IPS-11a (cell line): ENCODE data around the gene PLG.
"Not testable (repeated sequence)": the region's sequence is repeated elsewhere in the genome, so short reads cannot be mapped to it uniquely, and the experiment has no call there.

Experiments used
- H3K4me3 ChIP-seq: one replicate; pipeline ENCODE4 v1.5.1; 2013; ENCODE audit warnings: low read depth, low read length, control low read depth

PLG gene

DNA sequence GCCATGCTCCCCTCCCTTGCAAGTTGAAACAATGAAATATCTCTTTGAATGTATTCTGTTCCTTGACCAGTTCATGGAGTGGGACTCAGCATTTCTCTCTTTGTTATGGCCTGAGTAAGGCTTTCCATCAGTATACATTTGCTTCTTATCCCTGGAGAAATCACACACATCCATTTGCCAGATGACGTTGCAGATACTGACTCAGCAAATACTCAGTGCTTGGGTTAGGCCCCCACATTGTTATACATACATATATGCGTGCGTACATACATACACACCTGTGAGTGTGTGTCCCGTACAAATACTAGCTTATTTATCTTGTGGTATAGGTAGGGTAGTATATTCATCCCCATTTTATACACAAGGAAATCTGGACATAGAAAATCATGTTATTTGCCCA, 72.4 kb downstream of the PLG start:
- no peak overlapping the region for H3K4me3 ChIP-seq

DNA sequence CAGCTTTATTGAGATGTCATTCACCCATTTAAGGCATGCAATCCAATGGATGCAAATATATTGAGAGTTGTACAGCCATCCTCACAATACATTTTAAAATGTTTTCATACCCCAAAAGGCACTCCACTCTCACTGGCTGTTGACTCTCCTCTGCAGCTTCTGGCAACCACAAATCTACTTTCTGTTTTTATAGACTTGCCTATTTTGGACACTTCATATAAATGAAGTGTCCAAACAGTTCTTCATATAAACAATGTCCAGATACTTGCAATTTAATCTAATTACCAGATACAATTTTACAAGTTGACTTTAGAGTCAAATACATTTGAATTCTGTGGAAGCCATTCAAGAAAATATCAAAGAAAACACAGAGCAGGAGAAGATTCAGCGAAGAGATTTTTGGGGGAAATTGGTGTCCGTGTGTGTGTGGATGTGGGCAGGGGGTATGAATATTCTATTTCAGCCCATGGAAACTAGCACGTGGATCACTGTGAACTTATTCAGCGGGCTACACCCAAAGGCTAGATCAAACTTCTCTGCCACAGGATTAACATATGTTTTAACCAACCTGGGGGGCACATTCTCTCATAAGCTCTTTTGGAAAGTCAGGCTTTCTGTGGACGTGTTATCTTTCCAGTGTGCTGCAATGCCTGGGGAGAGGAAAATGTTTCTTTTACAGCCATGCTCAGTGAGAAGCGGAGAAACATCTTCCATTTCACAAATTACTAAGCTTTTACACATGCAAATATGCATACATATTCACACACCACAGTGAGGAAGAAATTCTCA, 73.9 kb downstream of the PLG start:
- H3K4me3 ChIP-seq: no peak overlapping the region

DNA sequence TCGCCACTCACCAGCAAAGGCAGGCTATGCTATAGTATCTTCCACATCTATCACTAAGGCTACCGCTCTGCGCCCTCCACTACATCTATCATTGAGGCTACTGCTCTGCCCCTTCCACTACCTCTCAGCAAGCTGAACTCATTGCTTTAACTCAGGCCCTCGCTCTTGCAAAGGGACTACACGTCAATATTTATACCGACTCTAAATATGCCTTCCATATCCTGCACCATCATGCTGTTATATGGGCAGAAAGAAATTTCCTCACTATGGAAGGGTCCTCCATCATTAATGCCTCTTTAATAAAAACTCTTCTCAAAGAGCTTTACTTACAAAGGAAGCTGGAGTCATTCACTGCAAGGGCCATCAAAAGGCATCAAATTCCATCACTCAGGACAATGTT, 77.1 kb downstream of the PLG start:
- H3K4me3 ChIP-seq: not testable (repeated sequence)

DNA sequence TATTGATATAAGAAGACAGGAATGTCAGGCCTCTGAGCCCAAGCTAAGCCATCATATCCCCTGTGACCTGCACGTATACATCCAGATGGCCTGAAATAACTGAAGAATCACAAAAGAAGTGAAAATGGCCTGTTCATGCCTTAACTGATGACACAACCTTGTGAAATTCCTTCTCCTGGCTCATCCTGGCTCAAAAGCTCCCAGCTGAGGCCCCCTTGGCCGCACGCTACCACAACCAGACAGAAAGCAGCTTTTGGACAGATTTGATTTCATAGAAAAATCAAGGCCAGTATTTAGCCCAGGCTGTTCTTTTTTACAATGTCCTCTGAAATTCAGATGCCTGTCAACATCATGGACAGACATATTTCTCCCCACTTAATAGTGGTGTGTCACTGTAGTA, 78.6 kb downstream of the PLG start:
- H3K4me3 ChIP-seq: not testable (repeated sequence)

DNA sequence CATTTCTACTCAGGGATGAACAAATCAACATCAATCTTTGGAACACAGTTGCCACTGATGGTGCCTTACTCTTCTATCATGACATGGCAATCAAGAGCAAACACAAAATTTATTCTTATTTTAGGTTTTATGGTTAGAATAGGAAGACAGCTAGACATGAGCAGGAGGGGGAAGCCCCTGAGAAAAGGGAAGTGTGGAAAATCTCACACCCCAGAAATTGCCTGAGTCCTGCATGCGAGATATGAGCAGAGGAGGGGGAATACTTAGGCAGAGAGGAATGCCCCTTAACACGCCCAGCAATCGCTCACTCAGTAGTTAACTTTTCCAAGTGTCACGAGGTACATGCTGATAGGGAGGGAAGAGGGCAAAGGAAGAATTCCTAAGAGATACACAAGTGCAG, 79.3 kb downstream of the PLG start:
- H3K4me3 ChIP-seq: no peak overlapping the region

DNA sequence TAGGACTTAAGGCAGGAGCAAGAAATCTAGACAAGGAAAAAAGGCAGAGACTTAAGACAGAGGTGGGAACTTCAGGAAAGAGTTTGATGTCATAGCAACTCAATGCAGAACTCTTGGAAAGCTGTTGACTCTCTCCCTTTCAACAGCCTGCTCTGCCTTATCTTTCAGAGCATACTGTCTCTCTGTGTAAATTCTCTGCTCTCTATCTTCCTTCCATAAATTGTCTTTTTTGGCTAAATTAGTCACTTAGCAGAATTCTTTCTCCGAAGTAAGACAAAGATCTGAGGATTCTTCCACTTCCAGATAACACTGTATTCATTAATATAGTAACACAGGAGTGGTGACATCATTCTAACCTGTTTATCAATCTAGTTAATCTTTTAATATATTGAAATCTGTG, 80.2 kb downstream of the PLG start:
- H3K4me3 ChIP-seq: no peak overlapping the region

DNA sequence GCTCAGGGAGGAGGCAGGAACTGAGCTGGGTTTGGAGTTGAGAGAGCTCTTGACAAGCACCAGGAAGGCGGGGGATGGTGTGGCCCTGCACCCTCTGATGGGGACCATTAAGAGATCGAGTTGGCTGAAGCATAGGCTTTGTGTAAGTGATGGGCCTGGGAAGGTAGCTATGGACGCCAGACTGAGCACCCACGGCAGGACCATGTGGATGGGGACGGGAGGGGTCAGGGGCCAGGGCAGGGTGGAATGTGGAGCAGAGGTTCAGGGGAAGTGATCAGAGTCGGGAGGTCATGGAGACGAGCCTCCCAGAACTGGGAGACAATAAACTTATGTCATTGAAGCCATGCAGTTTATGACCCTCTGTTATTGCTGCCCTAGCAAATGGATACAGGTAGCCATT, 81.7 kb downstream of the PLG start:
- no peak overlapping the region for H3K4me3 ChIP-seq

DNA sequence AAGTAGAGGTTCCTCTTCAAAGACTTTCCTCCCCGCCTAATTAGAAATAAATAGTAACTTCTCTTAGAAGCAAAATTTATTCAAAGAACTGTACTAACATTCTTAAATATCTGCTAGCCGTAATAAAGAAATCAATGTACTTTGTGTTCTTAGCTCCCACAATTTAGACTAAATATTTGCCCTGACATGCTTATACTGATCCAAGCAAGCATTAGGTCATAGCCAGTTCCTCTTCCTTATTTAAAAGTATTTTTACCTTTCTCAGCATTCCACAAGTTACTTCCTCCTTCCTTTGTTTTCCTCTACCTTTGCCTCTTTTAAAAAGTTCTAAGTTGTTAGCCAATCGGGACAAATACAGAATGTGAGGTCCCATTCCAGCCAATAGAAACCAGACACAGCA, 86.1 kb downstream of the PLG start:
- not testable (repeated sequence) for H3K4me3 ChIP-seq

DNA sequence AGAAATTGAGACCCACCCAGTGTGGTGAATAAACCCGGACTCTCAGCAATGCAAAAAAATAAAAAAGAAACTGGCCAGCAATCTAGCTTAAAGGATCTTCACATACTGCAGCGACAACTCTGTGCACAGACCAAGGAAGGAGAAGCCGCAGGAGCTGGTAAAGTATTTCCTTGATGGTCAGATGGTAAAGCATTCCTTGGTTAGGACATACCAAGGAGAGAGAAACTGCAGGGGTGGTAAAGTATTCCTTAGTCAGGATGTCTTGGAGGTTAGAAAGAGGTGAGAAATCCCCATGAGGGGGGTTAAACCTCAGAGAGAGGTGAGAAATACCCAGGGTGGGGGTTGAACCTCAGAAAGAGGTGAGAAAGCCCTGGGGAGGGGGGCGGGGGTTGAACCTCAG, 86.8 kb downstream of the PLG start:
- H3K4me3 ChIP-seq: no peak overlapping the region

DNA sequence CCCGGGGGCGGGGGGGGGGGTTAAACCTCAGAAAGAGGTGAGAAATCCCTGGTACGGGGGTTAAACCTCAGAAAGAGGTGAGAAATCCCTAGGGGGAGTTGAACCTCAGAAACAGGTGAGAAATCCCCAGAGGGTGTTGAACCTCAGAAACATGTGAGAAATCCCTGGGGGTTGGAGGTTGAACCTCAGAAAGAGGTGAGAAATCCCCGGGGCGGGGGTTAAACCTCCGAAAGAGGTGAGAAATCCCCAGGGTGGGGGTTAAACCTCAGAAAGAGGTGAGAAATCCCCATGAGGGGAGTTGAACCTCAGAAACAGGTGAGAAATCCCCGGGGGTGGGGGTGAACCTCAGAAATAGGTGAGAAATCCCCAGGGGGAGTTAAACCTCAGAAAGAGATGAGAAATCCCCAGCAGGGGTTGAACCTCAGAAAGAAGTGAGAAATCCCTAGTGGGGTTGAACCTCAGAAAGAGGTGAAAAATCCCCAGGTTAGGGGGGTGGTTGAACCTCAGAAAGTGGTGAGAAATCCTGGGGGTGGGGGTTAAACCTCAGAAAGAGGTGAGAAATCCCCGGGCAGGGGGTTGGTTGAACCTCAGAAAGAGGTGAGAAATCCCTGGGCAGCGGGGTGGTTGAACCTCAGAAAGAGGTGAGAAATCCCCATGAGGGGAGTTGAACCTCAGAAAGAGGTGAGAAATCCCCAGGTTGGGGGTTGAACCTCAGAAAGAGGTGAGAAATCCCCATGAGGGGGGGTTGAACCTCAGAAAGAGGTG, 87.4 kb downstream of the PLG start:
- H3K4me3 ChIP-seq: no peak overlapping the region

DNA sequence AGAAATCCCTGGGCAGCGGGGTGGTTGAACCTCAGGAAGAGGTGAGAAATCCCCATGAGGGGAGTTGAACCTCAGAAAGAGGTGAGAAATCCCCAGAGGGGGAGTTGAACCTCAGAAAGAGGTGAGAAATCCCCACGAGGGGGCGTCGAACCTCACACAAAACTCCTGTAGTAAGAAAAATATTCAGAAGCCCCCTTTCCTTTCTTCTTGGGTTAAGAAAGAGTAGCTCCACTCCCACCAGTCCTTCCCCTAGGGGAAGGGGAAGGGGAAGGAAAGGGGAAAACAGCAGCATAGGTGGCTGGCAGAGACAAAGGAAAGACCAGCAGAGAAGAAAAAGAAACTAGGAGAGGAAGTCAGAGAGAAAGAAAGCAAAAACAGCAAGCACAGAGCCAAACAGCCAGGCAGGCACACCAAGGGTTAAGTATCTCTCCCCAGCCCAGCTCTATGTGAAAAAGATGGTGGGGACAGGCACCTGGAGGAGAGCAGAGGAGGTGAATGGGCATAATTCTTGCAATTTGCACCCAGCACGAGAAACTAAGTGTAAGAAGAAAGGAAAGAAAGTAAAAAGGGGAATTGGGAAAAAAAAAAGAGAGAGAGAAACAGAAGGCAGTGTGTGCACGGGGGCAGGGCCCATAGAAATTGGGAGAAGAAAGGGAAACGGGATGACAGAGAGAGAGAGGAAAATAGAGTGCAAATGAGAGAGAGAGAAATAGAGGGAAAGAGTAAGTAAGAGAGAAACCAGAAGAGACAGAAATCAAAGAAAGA, 88.2 kb downstream of the PLG start:
- no peak overlapping the region for H3K4me3 ChIP-seq

DNA sequence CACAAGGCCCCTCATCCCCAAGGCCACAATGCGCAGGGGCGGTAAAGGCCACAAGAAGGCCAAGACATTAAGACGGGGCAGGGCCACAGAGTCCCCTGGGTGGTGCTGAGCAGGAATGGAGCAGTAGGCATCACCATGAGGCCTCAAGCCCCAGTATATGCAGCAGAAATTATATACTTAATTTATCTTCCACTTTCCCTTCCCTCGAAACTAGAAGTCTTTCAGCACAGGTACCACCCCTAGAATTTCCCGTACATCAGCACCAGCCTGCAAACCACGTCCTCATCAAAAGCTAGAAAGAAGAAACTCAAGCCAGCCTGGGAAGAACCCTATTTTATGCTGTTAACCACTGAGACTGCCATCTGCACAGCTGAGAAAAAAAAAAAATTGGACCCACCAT, 89.4 kb downstream of the PLG start:
- no peak overlapping the region for H3K4me3 ChIP-seq

DNA sequence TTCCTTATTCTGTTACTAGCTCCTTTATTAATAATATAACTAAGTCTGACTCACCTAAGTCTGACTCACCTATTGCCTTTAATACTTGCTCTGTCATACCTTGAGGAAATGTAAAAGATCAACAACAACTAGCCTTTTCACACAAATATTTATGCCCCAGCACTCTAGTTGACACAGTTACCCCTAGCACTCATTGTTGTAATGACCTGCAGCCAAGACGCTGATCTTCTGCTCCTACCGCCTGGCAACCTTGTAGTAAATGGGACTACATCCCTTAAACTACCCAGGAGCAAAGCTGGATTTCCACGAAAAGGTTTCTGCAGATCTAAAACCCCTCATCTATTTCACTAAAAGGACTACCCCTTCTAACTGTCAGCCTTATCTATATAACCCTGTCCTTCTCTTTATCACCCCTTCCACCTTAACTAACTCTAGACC, 90.0 kb downstream of the PLG start:
- H3K4me3 ChIP-seq: no peak overlapping the region

DNA sequence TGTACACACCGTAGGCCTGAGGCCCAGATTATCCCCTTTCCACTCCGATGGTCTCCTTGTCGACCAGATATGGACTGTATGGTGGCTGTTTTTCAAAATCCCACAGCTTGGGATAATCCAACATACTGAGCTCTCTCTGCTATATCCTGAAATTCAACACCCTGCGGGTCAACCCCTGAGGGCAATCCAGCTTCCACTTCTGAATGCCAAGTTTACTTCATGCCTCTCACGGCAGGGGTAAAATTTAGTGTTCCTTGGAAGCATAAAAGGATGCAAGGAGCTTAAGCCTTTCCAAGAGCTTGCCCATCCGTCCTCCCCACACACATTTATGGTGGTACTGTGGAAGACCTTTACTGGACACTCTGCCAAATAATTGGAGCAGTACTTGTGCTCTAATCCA, 90.7 kb downstream of the PLG start:
- no peak overlapping the region for H3K4me3 ChIP-seq

DNA sequence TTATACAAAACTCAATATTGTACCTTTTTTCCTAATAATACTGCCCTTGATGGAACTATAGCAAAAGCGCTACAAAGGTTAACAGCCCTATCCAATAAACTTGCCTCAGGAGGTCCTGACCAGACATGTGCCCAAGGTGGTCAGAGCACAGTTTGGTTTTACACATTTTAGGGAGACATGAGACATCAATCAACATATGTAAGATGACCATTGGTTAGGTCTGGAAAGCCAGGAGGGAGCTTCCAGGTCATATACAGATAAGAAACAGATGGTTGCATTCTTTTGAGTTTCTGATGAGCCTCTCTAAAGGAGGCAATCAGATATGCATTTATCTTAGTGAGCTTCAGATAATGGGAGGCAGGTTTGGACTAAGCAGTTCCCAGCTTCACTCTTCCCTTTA, 91.6 kb downstream of the PLG start:
- H3K4me3 ChIP-seq: no peak overlapping the region

DNA sequence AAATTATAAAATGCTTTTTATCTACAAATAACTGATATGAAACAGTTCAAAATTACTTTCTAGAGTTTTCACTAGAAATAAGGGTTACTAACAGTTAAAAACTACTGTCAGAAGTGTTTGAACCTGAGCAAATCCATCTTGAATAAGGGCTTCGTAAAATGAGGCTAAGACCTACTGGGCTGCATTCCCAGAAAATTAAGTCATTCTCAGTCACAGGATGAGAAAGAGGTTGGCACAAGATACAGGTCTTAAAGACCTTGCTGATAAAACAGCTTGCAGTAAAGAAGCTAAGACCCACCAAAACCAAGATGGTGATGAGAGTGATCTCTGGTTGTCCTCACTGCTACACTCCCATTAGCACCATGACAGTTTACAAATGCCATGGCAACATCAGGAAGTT, 93.7 kb downstream of the PLG start:
- no peak overlapping the region for H3K4me3 ChIP-seq

DNA sequence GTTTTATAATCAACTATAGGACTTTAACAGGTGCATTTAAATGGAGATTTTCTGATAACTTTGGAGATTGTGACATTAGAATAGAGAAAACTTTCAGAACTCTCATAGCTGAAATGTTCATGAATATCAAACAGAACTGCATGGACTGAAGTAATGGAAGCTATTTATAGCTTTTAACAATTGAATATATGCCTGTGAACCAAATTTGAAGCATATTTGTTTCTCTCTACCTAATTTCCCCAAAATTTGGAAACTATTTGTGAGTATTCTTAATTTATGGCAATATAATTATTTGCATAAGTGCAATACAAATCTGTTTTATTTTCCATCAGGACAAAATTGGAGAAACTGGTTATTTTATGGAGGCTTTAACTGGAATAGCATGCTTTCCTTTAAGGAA, 96.6 kb downstream of the PLG start:
- H3K4me3 ChIP-seq: no peak overlapping the region

DNA sequence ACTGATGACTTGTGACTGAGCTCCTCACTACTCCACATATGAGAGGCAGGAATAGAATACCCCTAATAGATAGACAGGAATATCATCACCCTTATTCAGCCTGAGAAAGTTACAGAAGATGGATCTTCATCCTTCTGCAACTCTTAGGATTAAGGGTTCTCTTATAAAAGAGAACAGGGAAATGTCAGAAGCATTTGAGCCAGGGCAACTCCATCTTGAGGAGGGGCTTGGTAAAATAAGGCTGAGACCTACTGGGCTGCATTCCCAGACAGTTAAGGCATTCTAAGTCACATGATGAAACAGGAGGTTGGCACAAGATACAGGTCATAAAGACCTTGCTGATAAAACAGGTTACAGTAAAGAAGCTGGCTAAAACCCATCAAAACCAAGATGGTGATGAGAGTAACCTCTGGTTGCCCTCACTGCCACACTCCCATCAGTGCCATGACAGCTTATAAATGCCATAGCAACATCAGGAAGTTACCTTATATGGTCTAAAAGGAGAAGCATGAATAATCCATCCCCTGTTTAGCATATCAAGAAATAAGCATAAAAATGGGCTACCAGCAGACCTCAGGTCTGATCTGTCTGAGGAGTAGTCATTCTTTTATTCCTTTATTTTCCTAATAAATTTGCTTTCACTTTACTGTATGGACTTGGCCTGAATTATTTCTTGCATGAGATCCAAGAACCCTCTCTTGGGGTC, 97.9 kb downstream of the PLG start:
- no peak overlapping the region for H3K4me3 ChIP-seq

DNA sequence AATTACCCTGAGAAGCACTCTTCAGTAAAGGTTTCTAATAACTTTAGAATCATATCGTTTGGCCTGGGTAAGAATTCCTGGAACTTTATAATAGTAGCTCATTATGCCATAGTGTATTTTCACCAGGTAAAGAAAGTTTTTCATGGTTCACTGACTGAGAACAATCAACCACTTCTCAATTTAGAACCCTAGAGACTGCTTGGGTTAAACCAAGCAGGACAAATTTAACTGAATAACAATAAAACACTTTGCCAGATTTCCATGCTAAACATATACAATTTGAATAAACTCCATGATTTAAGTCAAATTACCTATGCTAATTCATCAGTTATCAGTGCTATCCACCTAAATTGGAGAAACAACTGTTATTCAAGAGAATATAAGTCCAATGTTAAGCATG, 99.4 kb downstream of the PLG start:
- no peak overlapping the region for H3K4me3 ChIP-seq

DNA sequence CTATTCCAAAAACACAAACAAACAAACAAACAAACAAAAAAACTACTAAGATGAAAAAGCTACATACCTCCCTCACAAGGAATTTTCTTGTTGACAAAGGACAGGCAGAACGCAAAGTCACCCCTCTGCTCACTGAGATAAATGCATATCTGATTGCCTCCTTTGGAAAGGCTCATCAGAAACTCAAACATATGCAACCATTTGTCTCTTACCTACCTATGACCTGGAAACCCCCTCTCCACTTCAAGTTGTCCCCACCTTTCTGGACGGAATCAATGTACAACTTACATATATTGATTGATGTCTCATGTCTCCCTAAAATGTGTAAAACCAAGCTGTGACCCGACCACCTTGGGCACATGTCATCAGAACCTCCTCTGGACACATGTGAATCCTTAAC, 100.0 kb downstream of the PLG start:
- not testable (repeated sequence) for H3K4me3 ChIP-seq
